Prostate gland (tissue), 2 donors: Measurements from ENCODE around the gene GSE1.

Source experiments
- POLR2AphosphoS5 ChIP-seq: sonication (generic); formaldehyde crosslinking; IDR thresholded peaks from one replicate; pipeline ENCODE4 v1.6.1; 2017; ENCODE audit warnings: antibody characterized with exemption
- TF ChIP-seq, protein P1 (sequence below), 4 experiments: fragments of 200-600 bp in 2 of 4; fragments of 450-650 bp in 2 of 4; sonication (generic) in 2 of 4; IDR thresholded peaks; 1 replicate in 3 of 4; 2 replicates in 1 of 4; pipeline ENCODE4 v1.5.1; 2016 to 2019; ENCODE audit warnings: antibody characterized with exemption in 4 of 4, mild to moderate bottlenecking in 2 of 4, moderate library complexity in 2 of 4

DNA sequence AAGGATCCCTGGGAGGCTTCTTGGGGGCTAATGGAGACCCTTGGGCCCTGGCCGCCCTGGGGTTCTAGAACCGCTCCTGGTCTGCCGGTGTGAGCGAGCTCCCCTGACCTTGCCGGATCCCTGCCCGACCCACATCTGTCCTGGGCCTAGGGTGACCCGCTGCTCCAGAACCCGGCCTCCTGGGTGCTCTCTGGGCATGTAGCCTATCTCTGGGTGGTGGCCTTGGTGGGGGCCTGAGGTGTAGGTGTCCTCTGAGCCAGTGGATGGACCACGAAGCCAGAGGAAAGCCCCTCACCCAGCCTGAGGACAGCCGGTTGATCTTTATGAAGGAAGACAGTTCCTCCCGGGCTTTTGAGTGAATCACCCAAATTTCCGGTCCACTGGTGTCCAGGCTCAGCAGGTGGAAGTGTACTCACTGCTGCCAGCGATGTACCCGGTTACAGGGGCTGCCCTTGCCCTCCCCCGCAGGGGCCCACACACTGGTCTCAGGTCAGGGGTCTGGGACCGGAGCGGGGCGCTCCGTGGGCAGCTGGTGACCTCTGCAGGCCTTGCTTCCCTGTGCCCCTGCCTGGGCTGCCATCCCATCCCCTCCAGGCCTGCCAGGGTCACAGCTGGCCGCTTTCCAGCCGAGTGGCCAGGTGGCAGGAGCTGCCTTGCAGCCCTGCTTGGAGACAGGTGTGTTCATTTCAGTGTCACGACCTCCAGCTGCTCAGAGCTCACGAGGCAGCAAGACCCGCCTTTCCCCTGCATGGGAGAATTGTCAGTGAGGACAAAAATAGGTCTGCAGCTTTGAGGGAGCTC, 10.5 kb upstream of the GSE1 start:
- TF ChIP-seq, protein P1, sequence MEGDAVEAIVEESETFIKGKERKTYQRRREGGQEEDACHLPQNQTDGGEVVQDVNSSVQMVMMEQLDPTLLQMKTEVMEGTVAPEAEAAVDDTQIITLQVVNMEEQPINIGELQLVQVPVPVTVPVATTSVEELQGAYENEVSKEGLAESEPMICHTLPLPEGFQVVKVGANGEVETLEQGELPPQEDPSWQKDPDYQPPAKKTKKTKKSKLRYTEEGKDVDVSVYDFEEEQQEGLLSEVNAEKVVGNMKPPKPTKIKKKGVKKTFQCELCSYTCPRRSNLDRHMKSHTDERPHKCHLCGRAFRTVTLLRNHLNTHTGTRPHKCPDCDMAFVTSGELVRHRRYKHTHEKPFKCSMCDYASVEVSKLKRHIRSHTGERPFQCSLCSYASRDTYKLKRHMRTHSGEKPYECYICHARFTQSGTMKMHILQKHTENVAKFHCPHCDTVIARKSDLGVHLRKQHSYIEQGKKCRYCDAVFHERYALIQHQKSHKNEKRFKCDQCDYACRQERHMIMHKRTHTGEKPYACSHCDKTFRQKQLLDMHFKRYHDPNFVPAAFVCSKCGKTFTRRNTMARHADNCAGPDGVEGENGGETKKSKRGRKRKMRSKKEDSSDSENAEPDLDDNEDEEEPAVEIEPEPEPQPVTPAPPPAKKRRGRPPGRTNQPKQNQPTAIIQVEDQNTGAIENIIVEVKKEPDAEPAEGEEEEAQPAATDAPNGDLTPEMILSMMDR (IDR thresholded peaks at IDR 0.05) = no peak
- no peak for TF ChIP-seq POLR2AphosphoS5
